ENCODE results near the gene VRK1. TPM values are rescaled to one million over a fixed set of nuclear protein-coding genes. Genes with fewer than 3 reads are reported as not detected.

Gene VRK1
- total RNA-seq, 1 donor from 2014 or later, result 9.3 TPM

DNA sequence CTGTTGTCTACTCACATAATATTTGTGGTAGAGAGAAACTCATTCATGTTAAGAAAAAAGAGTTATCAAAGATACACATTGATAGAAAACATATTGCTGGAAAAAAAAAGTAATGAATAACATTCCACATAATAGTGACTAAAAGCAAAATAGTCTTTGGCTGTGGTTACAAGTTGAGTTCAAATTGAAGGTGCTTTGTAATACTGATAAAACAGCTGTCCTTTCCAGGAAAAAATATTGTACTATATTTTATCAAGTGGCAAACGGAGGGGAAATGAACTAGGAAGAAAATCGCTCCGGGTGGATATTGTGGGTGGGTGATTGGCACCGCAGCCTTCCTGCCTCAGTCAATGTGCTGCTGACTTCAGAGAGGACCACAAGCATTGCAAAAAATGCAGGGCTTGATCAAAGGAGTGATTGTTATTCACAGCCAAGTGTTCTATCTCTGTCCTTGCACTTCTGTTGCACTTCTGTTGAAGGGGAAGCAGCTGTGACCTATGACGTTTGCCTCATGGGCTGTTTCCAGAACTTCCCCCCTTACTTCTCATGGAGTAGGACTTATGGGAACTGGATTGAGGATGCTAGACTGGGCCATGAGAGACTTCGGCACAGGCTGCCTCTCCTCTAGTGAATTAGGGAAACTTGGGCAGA, 114.4 kb downstream of the VRK1 start:
- TF ChIP-seq, protein P1, sequence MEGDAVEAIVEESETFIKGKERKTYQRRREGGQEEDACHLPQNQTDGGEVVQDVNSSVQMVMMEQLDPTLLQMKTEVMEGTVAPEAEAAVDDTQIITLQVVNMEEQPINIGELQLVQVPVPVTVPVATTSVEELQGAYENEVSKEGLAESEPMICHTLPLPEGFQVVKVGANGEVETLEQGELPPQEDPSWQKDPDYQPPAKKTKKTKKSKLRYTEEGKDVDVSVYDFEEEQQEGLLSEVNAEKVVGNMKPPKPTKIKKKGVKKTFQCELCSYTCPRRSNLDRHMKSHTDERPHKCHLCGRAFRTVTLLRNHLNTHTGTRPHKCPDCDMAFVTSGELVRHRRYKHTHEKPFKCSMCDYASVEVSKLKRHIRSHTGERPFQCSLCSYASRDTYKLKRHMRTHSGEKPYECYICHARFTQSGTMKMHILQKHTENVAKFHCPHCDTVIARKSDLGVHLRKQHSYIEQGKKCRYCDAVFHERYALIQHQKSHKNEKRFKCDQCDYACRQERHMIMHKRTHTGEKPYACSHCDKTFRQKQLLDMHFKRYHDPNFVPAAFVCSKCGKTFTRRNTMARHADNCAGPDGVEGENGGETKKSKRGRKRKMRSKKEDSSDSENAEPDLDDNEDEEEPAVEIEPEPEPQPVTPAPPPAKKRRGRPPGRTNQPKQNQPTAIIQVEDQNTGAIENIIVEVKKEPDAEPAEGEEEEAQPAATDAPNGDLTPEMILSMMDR (IDR thresholded peaks at IDR 0.05), result no peak
- no peaks in the 10 kb centered on the region for H3K27me3 Mint-ChIP-seq (ENCODE audit: low read depth)
- peaks cover 3% of the 10 kb centered on the region for H3K36me3 Mint-ChIP-seq (ENCODE audit: low read depth)
- no peak overlapping the region for H3K4me3 Mint-ChIP-seq (ENCODE audit: unreplicated experiment)
- no peaks in the 10 kb centered on the region for H3K4me1 Mint-ChIP-seq (ENCODE audit: low read depth)
- H3K9me3 Mint-ChIP-seq (ENCODE audit: low read depth), result peaks cover 20% of the 10 kb centered on the region
- DNase-seq (ENCODE audit: low spot score), result no peak
- H3K27ac Mint-ChIP-seq (ENCODE audit: unreplicated experiment), result no peak overlapping the region

DNA sequence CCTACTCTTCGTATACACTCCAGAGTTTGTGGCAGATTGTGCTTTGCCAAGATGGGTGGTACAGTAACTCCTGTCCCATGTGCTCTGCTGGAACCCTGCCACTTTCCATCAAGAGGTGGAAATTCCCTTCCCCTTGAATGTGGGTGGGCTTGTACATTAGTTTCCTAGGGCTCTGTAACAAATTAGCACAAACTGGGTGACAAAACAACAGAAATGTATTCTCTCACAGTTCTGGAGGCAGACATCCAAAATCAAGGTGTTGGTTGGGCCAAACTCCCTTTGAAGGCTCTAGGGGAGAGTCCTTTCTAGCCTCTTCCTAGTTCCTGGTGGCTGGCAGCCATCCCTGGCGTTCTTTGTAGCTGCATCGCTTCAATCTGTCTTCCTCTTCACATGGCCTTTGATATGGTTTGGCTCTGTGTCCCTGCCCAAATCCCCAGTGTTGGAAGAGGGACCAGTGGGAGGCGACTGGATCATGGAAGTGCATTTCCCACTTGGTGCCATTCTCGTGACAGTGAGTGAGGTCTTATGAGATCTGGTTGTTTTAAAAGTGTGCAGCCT, 117.5 kb downstream of the VRK1 start:
- TF ChIP-seq, protein P1 (IDR thresholded peaks at IDR 0.05), result no peak
- Mint-ChIP-seq H3K27ac (ENCODE audit: unreplicated experiment) (no peak overlapping the region), H3K27me3 (ENCODE audit: low read depth) (no peaks in the 10 kb centered on the region), H3K4me1 (ENCODE audit: low read depth) (no peaks in the 10 kb centered on the region), H3K9me3 (ENCODE audit: low read depth) (peaks cover 13% of the 10 kb centered on the region), H3K36me3 (ENCODE audit: low read depth) (peaks cover 3% of the 10 kb centered on the region), H3K4me3 (ENCODE audit: unreplicated experiment) (no peak overlapping the region)
- no peak for DNase-seq (ENCODE audit: low spot score)

DNA sequence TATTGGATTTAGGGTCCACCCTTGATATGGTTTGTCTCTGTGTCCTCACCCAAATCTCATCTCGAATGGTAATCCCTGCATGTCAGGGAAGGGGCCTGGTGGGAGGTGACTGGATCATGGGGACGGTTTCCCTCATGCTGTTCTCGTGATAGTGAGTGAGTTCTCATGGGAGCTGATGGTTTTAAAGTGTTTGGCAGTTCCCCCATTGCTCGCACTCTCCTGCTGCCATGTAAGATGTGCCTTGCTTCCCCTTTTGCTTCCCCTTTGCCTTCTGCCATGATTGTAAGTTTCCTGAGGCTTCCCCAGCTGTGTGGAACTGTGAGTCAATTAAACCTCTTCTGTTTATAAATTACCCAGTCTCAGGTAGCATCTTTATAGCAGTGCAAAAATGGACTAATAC, 118.3 kb downstream of the VRK1 start:
- H3K9me3 Mint-ChIP-seq (ENCODE audit: low read depth), result peaks cover 7% of the 10 kb centered on the region
- H3K27me3 Mint-ChIP-seq (ENCODE audit: low read depth), result no peaks in the 10 kb centered on the region
- TF ChIP-seq, protein P1 (IDR thresholded peaks at IDR 0.05), result no peak
- no peak overlapping the region for H3K4me3 Mint-ChIP-seq (ENCODE audit: unreplicated experiment)
- DNase-seq (ENCODE audit: low spot score), result no peak
- peaks cover 1% of the 10 kb centered on the region for H3K36me3 Mint-ChIP-seq (ENCODE audit: low read depth)
- no peaks in the 10 kb centered on the region for H3K4me1 Mint-ChIP-seq (ENCODE audit: low read depth)
- no peak overlapping the region for H3K27ac Mint-ChIP-seq (ENCODE audit: unreplicated experiment)

DNA sequence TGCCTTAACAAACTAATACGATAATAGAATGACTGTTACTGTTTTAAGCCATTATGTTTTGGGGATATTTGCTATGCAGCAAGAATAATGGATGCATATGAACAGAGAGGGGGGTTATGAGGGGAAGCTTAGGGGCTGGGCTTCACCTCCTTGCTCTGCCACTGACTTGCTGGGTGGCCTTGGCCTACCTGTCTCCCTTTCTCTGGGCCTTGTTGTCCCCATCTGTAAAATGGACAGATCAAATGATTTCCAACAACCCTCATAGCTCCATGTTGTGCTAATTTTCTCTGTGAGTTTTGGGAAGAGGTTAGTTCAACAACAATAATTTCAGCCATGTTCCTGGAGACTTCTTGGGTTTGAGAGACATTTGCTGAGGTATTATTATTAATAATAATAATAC, 119.6 kb downstream of the VRK1 start:
- TF ChIP-seq, protein P1 (IDR thresholded peaks at IDR 0.05), result no peak
- Mint-ChIP-seq H3K27ac (ENCODE audit: unreplicated experiment) (no peak overlapping the region), H3K36me3 (ENCODE audit: low read depth) (no peaks in the 10 kb centered on the region), H3K4me1 (ENCODE audit: low read depth) (no peaks in the 10 kb centered on the region), H3K27me3 (ENCODE audit: low read depth) (no peaks in the 10 kb centered on the region), H3K4me3 (ENCODE audit: unreplicated experiment) (no peak overlapping the region), H3K9me3 (ENCODE audit: low read depth) (peaks cover 15% of the 10 kb centered on the region)
- DNase-seq (ENCODE audit: low spot score), result no peak

DNA sequence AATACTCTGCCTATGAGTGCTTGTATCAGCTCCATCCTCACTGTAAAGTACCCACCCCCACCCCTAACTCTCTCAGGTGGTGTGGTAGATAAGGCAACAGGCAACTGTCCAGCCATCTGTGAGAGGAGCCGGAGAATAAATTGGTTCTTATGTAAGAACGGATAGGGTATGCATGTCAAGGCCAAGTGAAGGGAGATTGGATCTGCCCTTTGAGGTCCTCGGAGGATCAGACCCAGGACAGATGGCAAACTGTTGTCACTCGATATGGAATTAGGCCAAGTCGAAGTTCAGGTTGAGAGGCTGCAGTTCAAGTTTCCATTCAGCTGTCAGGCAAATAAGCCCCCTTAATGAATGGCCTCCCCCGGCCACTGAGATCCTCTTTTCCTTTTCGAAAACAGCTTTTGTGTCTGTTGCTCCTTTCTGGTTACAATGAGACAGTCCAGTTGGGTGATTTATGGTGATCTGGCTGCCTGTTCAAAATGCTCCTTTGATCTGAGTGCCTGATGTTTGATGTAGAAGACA, 120.3 kb downstream of the VRK1 start:
- Mint-ChIP-seq H3K9me3 (ENCODE audit: low read depth) (peaks cover 19% of the 10 kb centered on the region), H3K36me3 (ENCODE audit: low read depth) (no peaks in the 10 kb centered on the region), H3K27ac (ENCODE audit: unreplicated experiment) (no peak overlapping the region), H3K27me3 (ENCODE audit: low read depth) (no peaks in the 10 kb centered on the region), H3K4me1 (ENCODE audit: low read depth) (no peaks in the 10 kb centered on the region), H3K4me3 (ENCODE audit: unreplicated experiment) (no peak overlapping the region)
- TF ChIP-seq, protein P1 (IDR thresholded peaks at IDR 0.05), result no peak
- no peak for DNase-seq (ENCODE audit: low spot score)
